Panc1 (cell line): ENCODE measurements around the gene CRISPLD2. TPM values are rescaled to one million over a fixed set of nuclear protein-coding genes. Genes with fewer than 3 reads are reported as not detected.

ENCODE experiments used
- ATAC-seq: fragments of 200-7000 bp; cut with Tn5 transposase; 2 replicates; pipeline ENCODE4 v1.9.1; 2020; ENCODE audit warnings: mild to moderate bottlenecking, moderate library complexity
- BruUV-seq: library from RNA; stranded (reverse); fragments of 400-500 nt; replicated peaks from 2 replicates; lab custom pipeline; 2021; lab: Mats Ljungman, UMichigan
- CTCF ChIA-PET: fragments of 300-600 bp; sonication (Branson Sonifier 250); formaldehyde crosslinking; loops from one replicate; lab custom pipeline; 2022; ENCODE audit warnings: antibody characterized with exemption; lab: Charles Lee
- POLR2A ChIA-PET: fragments of 300-600 bp; sonication (Branson Sonifier 250); formaldehyde crosslinking; loops from one replicate; lab custom pipeline; 2022; ENCODE audit warnings: antibody characterized with exemption; lab: Charles Lee
- DNase-seq: peaks from one replicate; pipeline ENCODE4 v3.0.0-alpha.2; 2010; ENCODE audit warnings: low read depth, low spot score
- H3K27ac ChIP-seq: 2 replicates; pipeline ENCODE4 v1.5.1; 2011; ENCODE audit warnings: mild to moderate bottlenecking, low read length, inconsistent platforms
- H3K27me3 ChIP-seq: fragments of 200-500 bp; sonication (Bioruptor generic); 2 replicates; pipeline ENCODE4 v1.6.0; 2014; ENCODE audit warnings: low read length, inconsistent platforms; ENCODE audit not compliant: control insufficient read depth, insufficient read depth
- H3K36me3 ChIP-seq: fragments of 200-500 bp; sonication (Bioruptor generic); 2 replicates; pipeline ENCODE4 v1.5.1; 2014; ENCODE audit warnings: inconsistent platforms, mild to moderate bottlenecking, low read length, moderate library complexity; ENCODE audit not compliant: control insufficient read depth, insufficient read depth
- H3K4me1 ChIP-seq: 2 replicates; pipeline ENCODE4 v1.5.1; 2011; ENCODE audit warnings: inconsistent platforms, mild to moderate bottlenecking, low read length, moderate library complexity; ENCODE audit not compliant: control insufficient read depth, insufficient read depth
- H3K4me3 ChIP-seq, 2 experiments: 2 replicates each; pipeline ENCODE4 v1.5.1; 2011 to 2012; ENCODE audit warnings: low read depth in 2 of 2, low read length in 2 of 2, mild to moderate bottlenecking in 2 of 2, inconsistent platforms in 1 of 2, moderate library complexity in 1 of 2
- H3K9me3 ChIP-seq: fragments of 200-500 bp; sonication (Bioruptor generic); 2 replicates; pipeline ENCODE4 v1.5.1; 2014; ENCODE audit warnings: low read depth, mild to moderate bottlenecking, inconsistent platforms, low read length, moderate library complexity; ENCODE audit not compliant: control insufficient read depth, insufficient read depth
- POLR2AphosphoS5 ChIP-seq: IDR thresholded peaks from 2 replicates; pipeline ENCODE4 v1.6.1; 2012; ENCODE audit warnings: mild to moderate bottlenecking, low read depth, low read length, moderate library complexity
- SIN3A ChIP-seq: IDR thresholded peaks from 2 replicates; pipeline ENCODE4 v1.6.1; 2012; ENCODE audit warnings: low read depth, mild to moderate bottlenecking, low read length, moderate library complexity, borderline replicate concordance; ENCODE audit not compliant: insufficient read depth
- TCF7L2 ChIP-seq: IDR thresholded peaks from 2 replicates; pipeline ENCODE4 v1.6.1; 2011; ENCODE audit warnings: mild to moderate bottlenecking, low read depth, low read length, inconsistent platforms
- in situ Hi-C: cut with HindIII; loops from 2 replicates; pipeline ENCODE4 v1.10.0; 2016; ENCODE audit warnings: low sequenced_read_pairs, low pct_unique_long_range_greater_than_20kb
- intact Hi-C: fragments of 100-400 bp; cut with micrococcal nuclease; formaldehyde crosslinking; loops from one replicate; pipeline ENCODE4 v1.10.0; 2022; ENCODE audit not compliant: unreplicated experiment
- total RNA-seq: library from RNA; stranded (reverse); gene quantifications from one replicate; pipeline ENCODE4 v1.2.1, GENCODE V29; 2021; ENCODE audit not compliant: unreplicated experiment
- TF ChIP-seq, protein P1 (sequence below), 2 experiments: IDR thresholded peaks; 2 replicates each; pipeline ENCODE4 v1.6.1; 2011 to 2012; ENCODE audit warnings: low read depth in 2 of 2, control low read depth in 1 of 2, low read length in 1 of 2, mild to moderate bottlenecking in 1 of 2, moderate library complexity in 1 of 2; ENCODE audit not compliant: insufficient read depth in 1 of 2
- TF ChIP-seq, protein P2 (sequence below): fragments of 450-650 bp; IDR thresholded peaks from 2 replicates; pipeline ENCODE4 v1.5.1; 2017; ENCODE audit warnings: mild to moderate bottlenecking

The CRISPLD2 gene
- total RNA-seq, 1 experiment from 2014 or later = 12.9 TPM

DNA sequence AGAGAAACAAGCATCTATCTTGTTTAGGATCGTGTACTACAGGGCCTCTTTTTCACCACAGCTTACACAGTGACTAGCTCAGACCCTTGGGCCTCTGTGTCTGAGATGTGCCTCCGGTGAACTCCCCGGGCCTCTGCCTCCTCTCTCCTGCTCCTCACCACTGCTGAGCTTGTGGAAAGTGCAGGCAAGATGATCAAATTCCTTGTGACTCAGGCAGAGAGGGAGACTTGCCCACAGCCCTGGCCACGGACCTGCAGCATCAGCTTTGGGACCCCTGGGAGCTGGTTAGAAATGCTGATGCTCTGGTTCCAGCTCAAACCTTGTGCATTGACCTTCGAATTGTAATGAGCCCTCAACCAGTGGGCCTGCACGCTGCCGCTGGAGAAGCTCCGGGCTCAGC lies 111.7 kb downstream of the CRISPLD2 start:
- BruUV-seq = no TSS peak
- TF ChIP-seq, protein P1, sequence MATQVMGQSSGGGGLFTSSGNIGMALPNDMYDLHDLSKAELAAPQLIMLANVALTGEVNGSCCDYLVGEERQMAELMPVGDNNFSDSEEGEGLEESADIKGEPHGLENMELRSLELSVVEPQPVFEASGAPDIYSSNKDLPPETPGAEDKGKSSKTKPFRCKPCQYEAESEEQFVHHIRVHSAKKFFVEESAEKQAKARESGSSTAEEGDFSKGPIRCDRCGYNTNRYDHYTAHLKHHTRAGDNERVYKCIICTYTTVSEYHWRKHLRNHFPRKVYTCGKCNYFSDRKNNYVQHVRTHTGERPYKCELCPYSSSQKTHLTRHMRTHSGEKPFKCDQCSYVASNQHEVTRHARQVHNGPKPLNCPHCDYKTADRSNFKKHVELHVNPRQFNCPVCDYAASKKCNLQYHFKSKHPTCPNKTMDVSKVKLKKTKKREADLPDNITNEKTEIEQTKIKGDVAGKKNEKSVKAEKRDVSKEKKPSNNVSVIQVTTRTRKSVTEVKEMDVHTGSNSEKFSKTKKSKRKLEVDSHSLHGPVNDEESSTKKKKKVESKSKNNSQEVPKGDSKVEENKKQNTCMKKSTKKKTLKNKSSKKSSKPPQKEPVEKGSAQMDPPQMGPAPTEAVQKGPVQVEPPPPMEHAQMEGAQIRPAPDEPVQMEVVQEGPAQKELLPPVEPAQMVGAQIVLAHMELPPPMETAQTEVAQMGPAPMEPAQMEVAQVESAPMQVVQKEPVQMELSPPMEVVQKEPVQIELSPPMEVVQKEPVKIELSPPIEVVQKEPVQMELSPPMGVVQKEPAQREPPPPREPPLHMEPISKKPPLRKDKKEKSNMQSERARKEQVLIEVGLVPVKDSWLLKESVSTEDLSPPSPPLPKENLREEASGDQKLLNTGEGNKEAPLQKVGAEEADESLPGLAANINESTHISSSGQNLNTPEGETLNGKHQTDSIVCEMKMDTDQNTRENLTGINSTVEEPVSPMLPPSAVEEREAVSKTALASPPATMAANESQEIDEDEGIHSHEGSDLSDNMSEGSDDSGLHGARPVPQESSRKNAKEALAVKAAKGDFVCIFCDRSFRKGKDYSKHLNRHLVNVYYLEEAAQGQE (IDR thresholded peaks at IDR 0.05; ENCODE audit: insufficient read depth in 1 of 2, low read depth in 2 of 2, low read length in 1 of 2) = no peak
- TF ChIP-seq, protein P2, sequence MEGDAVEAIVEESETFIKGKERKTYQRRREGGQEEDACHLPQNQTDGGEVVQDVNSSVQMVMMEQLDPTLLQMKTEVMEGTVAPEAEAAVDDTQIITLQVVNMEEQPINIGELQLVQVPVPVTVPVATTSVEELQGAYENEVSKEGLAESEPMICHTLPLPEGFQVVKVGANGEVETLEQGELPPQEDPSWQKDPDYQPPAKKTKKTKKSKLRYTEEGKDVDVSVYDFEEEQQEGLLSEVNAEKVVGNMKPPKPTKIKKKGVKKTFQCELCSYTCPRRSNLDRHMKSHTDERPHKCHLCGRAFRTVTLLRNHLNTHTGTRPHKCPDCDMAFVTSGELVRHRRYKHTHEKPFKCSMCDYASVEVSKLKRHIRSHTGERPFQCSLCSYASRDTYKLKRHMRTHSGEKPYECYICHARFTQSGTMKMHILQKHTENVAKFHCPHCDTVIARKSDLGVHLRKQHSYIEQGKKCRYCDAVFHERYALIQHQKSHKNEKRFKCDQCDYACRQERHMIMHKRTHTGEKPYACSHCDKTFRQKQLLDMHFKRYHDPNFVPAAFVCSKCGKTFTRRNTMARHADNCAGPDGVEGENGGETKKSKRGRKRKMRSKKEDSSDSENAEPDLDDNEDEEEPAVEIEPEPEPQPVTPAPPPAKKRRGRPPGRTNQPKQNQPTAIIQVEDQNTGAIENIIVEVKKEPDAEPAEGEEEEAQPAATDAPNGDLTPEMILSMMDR = no peak
- no peak for TF ChIP-seq SIN3A
- TF ChIP-seq TCF7L2 = no peak
- TF ChIP-seq POLR2AphosphoS5 = no peak
- Histone ChIP-seq H3K9me3 (no peaks in the 10 kb centered on the region), H3K36me3 (no peaks in the 10 kb centered on the region), H3K27me3 (no peaks in the 10 kb centered on the region), H3K27ac (no peak overlapping the region), H3K4me1 (no peaks in the 10 kb centered on the region), H3K4me3 (no peak overlapping the region)
- in situ Hi-C loops = no loop called here
- CTCF ChIA-PET = no interaction called here
- ATAC-seq = no peak
- no peak for DNase-seq
- intact Hi-C loops = no loop called here
- POLR2A ChIA-PET = no interaction called here

DNA sequence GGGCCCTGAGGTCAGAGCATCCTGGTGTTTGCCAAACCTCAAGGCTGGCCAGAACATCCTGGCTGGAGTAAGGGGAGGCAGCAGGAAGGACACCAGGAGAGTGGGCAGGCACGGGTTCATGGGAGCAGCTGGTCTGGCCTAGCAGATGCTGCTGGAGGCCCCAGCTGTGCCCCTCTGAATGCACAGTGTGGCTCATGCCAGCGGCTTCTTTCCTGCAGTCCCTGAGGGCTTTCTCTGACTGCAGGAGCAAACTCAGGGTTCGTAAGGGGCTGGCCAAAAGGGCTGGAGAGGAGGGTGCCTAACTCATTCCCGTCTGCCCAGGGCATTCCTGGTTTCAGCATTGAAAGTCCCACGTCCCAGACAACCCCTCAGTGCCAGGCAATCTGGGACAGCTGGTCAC lies 112.9 kb downstream of the CRISPLD2 start:
- DNase-seq (no peak), ATAC-seq (no peak)
- ChIA-PET CTCF (interaction anchor here (0.8 kb wide), 1 partner anchor 39 kb away, joined by 3 read pairs; no protein-coding TSS in a partner anchor), POLR2A (no interaction called here)
- no peaks in the 10 kb centered on the region for H3K27me3 ChIP-seq
- H3K27ac ChIP-seq = no peak overlapping the region
- BruUV-seq = no TSS peak
- H3K4me1 ChIP-seq = no peaks in the 10 kb centered on the region
- in situ Hi-C loops (no loop called here), intact Hi-C loops (no loop called here)
- H3K36me3 ChIP-seq = no peaks in the 10 kb centered on the region
- no peaks in the 10 kb centered on the region for H3K9me3 ChIP-seq
- H3K4me3 ChIP-seq = no peak overlapping the region
- TF ChIP-seq SIN3A = no peak
- TF ChIP-seq TCF7L2 = no peak
- TF ChIP-seq, protein P1 (IDR thresholded peaks at IDR 0.05; ENCODE audit: insufficient read depth in 1 of 2, low read depth in 2 of 2, low read length in 1 of 2) = no peak
- TF ChIP-seq, protein P2 = no peak
- no peak for TF ChIP-seq POLR2AphosphoS5
